ENCODE data around the gene CCDC12.

GRCh38 chr3:46933261-46933660, 43.3 kb downstream of the CCDC12 start:
- no peak for TF ChIP-seq CTCF (conservative IDR thresholded peaks at IDR 0.05)
- TF ChIP-seq ZFX (IDR thresholded peaks at IDR 0.05) = no peak
